ENCODE measurements around the gene ZNF366. TPM values are rescaled to one million over a fixed set of nuclear protein-coding genes. Genes with fewer than 3 reads are reported as not detected.

ZNF366 gene
- total RNA-seq (2022) (not detected in 2 replicates), Bru-seq, nascent RNA (not detected), BruChase-seq, experiment 1, labeled RNA remaining after a 6-hour chase (not detected), BruChase-seq, experiment 2, labeled RNA remaining after a 2-hour chase (percentile 3 among the genes with signal in this experiment)
- long read RNA-seq = 0 reads

GRCh38 chr5:72507231-72507906 lies at the start of gene ZNF366:
TSS of gene ZNF366 (minus strand) at chr5:72507410. CDS start at chr5:72461496, 45,914 bp downstream.
- peaks cover 26% of the 10 kb centered on the region for H3K4me1 Mint-ChIP-seq (ENCODE audit: insufficient read depth, unreplicated experiment)
- no peak within 1 kb of the TSS for H3K4me3 Mint-ChIP-seq (ENCODE audit: unreplicated experiment)
- POLR2A ChIA-PET = interaction anchor here (0.7 to 1.2 kb wide), 5 partner anchors 15 to 135 kb away, joined by 3 to 5 read pairs (median 3); no protein-coding TSS in a partner anchor
- no TSS peak for BruUV-seq (replicated peaks)
- no peak within 1 kb of the TSS for H3K27ac Mint-ChIP-seq (ENCODE audit: low read depth, unreplicated experiment)
- no peaks in the 10 kb centered on the region for H3K36me3 Mint-ChIP-seq (ENCODE audit: insufficient read depth, unreplicated experiment)
- H3K9me3 Mint-ChIP-seq (ENCODE audit: unreplicated experiment) = no peaks in the 10 kb centered on the region
- CTCF ChIA-PET = interaction anchor here (1.2 kb wide), 1 partner anchor 151 kb away, joined by 3 read pairs; no protein-coding TSS in a partner anchor
- no peak for TF ChIP-seq CTCF (IDR thresholded peaks at IDR 0.05; ENCODE audit: unreplicated experiment)
- no peak for DNase-seq (ENCODE audit: unreplicated experiment)
- no peaks in the 10 kb centered on the region for H3K27me3 Mint-ChIP-seq (ENCODE audit: insufficient read depth, unreplicated experiment)
- intact Hi-C loops (cut with micrococcal nuclease) = no loop called here

- no peak for DNase-seq (ENCODE audit: unreplicated experiment)
- Mint-ChIP-seq H3K27ac (ENCODE audit: low read depth, unreplicated experiment) (peak overlapping the region; percentile 40), H3K36me3 (ENCODE audit: insufficient read depth, unreplicated experiment) (no peaks in the 10 kb centered on the region), H3K4me3 (ENCODE audit: unreplicated experiment) (no peak overlapping the region), H3K9me3 (ENCODE audit: unreplicated experiment) (no peaks in the 10 kb centered on the region), H3K4me1 (ENCODE audit: insufficient read depth, unreplicated experiment) (peaks cover 31% of the 10 kb centered on the region), H3K27me3 (ENCODE audit: insufficient read depth, unreplicated experiment) (no peaks in the 10 kb centered on the region)
- intact Hi-C loops (cut with micrococcal nuclease) = no loop called here
- BruUV-seq (replicated peaks) = no TSS peak
- ChIA-PET CTCF (no interaction called here), POLR2A (no interaction called here)
- TF ChIP-seq CTCF (IDR thresholded peaks at IDR 0.05; ENCODE audit: unreplicated experiment) = no peak
Observed at GRCh38 chr5:72556351-72557166, 49.3 kb upstream of the ZNF366 start.

- Mint-ChIP-seq H3K27ac (ENCODE audit: low read depth, unreplicated experiment) (peak overlapping the region; percentile 40), H3K4me1 (ENCODE audit: insufficient read depth, unreplicated experiment) (peaks cover 25% of the 10 kb centered on the region), H3K9me3 (ENCODE audit: unreplicated experiment) (no peaks in the 10 kb centered on the region), H3K36me3 (ENCODE audit: insufficient read depth, unreplicated experiment) (no peaks in the 10 kb centered on the region), H3K4me3 (ENCODE audit: unreplicated experiment) (no peak overlapping the region), H3K27me3 (ENCODE audit: insufficient read depth, unreplicated experiment) (no peaks in the 10 kb centered on the region)
- intact Hi-C loops (cut with micrococcal nuclease) = no loop called here
- POLR2A ChIA-PET = no interaction called here
- TF ChIP-seq CTCF (IDR thresholded peaks at IDR 0.05; ENCODE audit: unreplicated experiment) = no peak
- CTCF ChIA-PET = interaction anchor here (0.9 kb wide), 1 partner anchor 263 kb away, joined by 4 read pairs; no protein-coding TSS in a partner anchor
- DNase-seq (ENCODE audit: unreplicated experiment) = no peak
- BruUV-seq (replicated peaks) = no TSS peak
Observed at GRCh38 chr5:72555871-72556270, 48.7 kb upstream of the ZNF366 start.

GRCh38 chr5:72554897-72555296 lies 47.7 kb upstream of the ZNF366 start:
- CTCF ChIA-PET = interaction anchor here (0.7 to 0.9 kb wide), 2 partner anchors 133 to 264 kb away, joined by 3 to 4 read pairs; no protein-coding TSS in a partner anchor

More at GRCh38 chr5:72554897-72555296, 47.7 kb upstream of the ZNF366 start:
- POLR2A ChIA-PET = interaction anchor here (0.7 kb wide), 1 partner anchor 33 kb away, joined by 3 read pairs; no protein-coding TSS in a partner anchor
- H3K9me3 Mint-ChIP-seq (ENCODE audit: unreplicated experiment) = peaks cover 6% of the 10 kb centered on the region
- H3K4me3 Mint-ChIP-seq (ENCODE audit: unreplicated experiment) = no peak overlapping the region
- no TSS peak for BruUV-seq (replicated peaks)
- H3K4me1 Mint-ChIP-seq (ENCODE audit: insufficient read depth, unreplicated experiment) = peaks cover 25% of the 10 kb centered on the region
- no peaks in the 10 kb centered on the region for H3K27me3 Mint-ChIP-seq (ENCODE audit: insufficient read depth, unreplicated experiment)
- H3K27ac Mint-ChIP-seq (ENCODE audit: low read depth, unreplicated experiment) = no peak overlapping the region
- intact Hi-C loops (cut with micrococcal nuclease) = no loop called here
- no peak for TF ChIP-seq CTCF (IDR thresholded peaks at IDR 0.05; ENCODE audit: unreplicated experiment)
- DNase-seq (ENCODE audit: unreplicated experiment) = no peak
- H3K36me3 Mint-ChIP-seq (ENCODE audit: insufficient read depth, unreplicated experiment) = no peaks in the 10 kb centered on the region
